GOT3 (cell line): ENCODE results near the gene FAM107B.

Source experiments
- DNase-seq: peaks from one replicate; lab custom pipeline; 2025; ENCODE audit warnings: mixed read lengths; lab: John Stamatoyannopoulos, UW

The FAM107B gene

DNA sequence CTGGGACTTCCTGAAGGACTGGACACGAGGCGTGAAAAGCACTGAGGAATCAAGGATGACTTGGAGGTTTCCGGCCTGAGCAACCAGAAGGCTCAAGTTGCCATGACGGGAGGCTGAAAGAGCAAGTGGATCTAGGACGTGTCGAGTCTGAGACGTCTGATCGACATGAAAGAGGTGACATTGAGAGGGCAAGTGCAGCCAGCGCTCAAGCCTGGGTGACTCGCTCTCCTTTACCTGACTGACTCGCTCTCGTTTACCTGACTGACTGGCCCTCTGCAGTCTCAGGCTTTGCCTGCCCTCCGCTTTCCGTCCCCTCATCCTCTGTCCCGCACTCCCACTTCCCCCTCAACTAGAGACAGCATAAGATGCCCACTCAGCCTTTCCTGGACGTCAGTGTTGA lies 241.4 kb downstream of the FAM107B start:
- no peak for DNase-seq

DNA sequence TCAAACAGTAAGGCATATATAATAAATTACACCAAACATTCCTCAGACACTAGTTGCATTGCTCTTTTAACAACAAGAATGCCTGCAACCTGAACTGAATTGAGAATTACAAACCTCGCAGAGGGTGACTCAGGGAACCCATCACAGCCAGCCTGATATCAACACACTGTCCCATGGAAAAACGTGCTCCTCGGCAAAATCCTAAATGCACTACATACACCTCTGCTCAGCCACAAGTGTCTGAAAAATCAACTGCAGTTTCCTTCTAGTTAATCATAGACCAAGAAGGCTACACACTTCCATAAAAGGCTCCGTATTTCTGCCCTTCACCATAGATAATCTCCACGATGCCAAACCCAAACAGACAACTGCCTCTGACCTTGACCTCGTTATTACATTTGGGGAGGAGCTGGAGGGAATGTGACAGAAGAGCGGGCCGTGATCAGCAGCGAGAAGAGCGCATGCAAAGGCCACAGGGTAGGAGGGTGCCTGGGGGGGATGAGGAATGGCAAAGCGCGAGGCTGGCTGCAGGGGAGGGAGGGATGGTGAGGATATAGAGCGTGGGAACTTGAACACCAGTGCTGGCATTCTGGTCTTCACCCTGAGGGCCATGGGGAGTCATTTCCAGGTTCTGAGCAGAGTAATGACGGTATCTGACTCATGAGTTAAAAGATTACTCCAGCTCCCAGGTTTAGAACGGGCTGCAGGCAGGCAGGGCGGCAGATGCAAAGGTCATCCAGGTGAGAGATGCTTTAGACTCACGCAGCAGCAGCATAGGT lies 242.0 kb downstream of the FAM107B start:
- no peak for DNase-seq

GRCh38 chr10:14531974-14532373 lies 242.7 kb downstream of the FAM107B start:
- DNase-seq: no peak

- DNase-seq: no peak
Measured at GRCh38 chr10:14530465-14530864, 244.2 kb downstream of the FAM107B start.

GRCh38 chr10:14529351-14529750 lies 245.3 kb downstream of the FAM107B start:
- DNase-seq: no peak

- DNase-seq: no peak
Measured at GRCh38 chr10:14528450-14528849, 246.2 kb downstream of the FAM107B start.

DNA sequence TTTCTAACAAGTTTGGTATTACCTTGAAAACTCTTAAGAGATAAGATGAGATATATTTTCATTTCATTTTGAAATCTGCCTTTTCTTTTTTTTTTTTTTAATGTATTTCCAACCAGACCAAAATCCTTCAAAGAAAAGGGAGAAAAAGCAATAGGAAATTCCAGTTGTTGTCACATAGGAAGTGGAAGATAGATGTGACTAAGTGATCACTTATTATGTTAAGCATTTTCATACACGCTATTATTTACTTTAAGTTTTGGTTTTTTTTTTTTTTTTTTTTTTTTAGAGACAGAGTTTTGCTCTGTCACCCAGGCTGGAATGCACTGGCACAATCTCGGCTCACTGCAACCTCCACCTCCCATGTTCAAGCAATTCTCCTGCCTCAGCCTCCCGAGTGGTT lies 246.8 kb downstream of the FAM107B start:
- DNase-seq: no peak

GRCh38 chr10:14527134-14527844 lies 247.4 kb downstream of the FAM107B start:
- no peak for DNase-seq

GRCh38 chr10:14526326-14526725 lies 248.4 kb downstream of the FAM107B start:
- no peak for DNase-seq

DNA sequence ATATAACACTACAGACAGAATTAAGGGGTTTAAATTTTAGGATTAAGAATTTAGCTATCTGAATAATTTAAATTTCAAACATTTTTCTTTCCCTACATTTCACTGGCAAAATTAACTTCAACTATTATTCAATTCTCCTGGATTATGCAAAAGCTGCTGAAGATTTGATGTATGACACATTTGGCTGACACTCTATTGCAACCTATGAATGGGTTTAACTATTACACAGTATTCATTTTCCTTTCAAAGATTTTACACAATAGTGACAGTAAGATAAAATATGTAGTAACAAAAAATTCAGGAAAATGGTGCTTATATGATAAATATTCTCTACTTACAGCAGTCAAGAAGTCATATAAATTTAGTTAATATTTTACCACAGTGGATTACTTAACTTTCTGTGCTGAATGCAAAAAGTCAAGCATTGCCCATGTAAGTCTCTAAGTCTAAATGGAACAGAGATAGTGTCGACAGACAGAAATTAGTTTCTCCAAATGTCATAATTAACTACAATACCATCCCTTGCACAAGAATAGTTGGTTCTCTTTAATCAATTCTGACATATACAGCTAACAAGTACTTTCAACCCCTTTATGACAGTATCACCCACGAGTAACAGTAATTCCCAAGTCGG lies 249.9 kb downstream of the FAM107B start:
- DNase-seq: no peak

DNA sequence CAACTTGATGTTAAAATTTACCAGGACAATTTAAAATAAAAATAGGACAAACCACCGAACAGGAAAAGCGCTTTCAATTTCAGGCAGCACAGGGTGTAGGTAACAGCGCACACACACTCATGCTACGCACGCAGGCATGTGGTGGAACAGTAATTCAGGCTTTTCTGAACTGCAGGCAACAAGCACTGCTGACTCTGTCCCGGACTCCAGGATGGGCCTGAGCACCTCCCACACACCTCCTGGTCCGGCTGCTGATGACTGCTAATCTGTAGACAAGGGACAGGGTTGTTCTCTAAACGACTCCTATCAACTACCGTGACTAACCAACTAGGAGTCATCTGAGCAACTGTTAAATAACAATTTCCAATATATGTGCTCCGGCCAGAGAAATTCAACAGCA lies 251.4 kb downstream of the FAM107B start:
- DNase-seq: no peak

DNA sequence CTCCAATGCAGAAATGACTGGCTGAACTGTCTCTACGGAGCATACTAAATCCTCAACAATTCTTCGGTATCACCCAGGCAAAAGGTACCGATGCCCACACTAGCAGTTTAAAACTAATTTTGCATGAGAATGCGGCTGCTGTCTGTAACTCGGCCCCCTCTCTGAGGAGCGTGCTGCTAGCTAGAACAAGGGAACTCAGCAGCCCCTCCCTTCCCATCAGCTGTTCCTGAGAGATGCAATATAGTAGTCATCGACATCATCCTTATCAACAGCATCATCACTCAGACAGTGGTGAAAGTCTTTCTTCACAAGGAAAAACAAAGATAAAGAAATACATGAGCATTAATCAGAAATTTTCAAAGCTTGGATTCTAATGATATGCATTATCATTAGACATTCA lies 254.9 kb downstream of the FAM107B start:
- DNase-seq: no peak

GRCh38 chr10:14518149-14518548 lies 256.5 kb downstream of the FAM107B start:
- no peak for DNase-seq

DNA sequence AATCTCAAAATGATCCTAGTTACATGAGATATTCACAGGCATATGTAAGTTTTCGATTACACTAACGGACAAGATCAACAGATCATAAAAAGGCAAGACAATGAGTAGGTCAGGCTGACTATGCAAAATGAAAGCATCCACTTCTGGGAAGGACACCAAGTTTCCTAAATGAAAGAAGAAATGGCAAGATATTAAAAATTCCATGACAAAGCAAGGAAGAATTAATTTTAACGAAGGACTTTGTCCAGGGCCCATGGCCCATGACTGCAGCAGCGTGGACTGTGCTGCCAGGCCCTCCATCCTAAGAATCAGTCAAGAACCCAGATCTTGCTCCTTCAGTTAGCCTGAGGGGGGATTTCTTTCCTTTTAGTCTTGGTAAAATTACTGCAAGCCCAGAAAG lies 261.6 kb downstream of the FAM107B start:
- DNase-seq: no peak

DNA sequence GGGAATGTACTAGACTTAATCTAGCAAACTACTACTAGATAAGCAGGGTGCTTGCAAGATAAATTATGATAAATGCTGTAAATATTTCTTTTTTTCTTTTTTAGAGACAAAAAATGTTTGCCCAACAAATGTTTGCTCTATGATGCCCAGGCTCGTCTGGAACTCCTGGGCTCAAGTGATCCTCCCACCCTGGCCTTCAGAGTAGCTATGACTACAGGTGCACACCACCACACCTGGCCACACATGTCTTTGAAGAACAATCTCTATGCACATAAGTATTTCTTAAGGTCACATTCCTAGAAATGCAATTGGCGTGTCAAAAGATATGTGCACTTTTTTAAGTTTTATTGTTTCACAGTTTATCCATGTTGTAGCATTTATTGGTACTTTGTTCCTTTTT lies 264.4 kb downstream of the FAM107B start:
- DNase-seq: no peak

DNA sequence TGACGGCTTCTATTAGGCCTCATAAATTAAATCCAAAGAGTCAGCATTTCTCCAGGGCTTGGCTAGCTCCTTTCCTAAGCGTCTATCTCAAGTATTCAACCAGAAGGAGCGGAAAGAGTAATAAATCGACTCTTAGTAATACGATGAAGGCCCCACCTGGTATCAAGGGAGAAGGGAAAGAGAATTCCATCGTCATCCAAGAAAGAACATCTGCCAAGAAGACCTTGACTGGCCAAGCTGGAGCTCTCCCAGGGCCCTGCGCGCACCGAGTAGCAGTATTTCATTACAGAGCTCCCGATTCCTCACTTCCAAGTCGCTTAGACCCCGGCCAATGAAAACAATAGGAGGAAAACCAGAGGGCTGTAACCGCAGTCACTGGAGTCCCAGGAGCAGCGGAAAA lies 266.0 kb downstream of the FAM107B start:
- DNase-seq: no peak

DNA sequence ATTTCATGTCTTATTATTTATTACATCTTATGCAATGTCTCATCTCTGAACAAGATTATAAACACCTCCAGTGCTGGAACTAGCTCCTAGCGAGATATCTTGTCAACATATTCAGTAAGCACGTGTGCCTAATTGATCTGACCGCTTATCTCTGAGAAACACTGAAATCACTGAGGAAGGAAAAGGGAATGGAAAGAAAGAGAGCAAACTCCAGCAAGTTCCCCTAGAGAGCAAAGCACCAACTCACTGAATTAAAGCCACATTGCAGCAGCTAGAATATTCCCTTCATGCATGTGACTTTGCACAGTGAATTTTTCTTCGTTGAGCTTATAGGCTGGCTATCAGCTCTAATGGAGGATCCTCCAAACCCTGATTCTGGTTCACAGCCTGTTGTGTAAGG lies 266.9 kb downstream of the FAM107B start:
- DNase-seq: no peak

- DNase-seq: no peak
Measured at GRCh38 chr10:14507176-14507575, 267.5 kb downstream of the FAM107B start.

GRCh38 chr10:14502431-14502830 lies 272.3 kb downstream of the FAM107B start:
- DNase-seq: no peak

DNA sequence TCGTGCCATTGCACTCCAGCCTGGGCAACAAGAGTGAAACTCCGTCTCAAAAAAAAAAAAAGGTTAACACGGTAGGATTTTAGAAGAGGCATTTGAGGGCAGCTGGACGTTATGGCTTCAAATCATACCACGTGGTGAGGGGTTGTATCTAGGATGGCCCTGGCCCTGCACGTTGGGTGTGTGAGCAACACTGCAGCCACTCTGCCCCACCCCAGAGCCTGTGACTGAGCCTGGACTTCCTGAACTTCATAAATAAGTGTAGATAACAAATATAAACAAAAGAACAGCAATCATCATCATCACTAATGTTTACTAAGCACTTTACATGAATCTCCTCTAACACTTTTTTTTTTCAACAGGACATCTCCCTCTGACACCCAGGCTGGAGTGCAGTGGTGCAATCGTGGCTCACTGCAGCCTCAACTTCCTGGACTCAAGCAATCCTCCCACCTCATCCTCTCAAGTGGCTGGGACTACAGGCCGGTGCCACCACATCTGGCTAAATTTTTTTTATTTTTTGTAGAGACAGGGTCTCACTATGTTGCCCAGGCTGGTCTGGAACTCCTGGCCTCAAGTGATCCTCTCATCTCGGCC lies 274.4 kb downstream of the FAM107B start:
- no peak for DNase-seq

DNA sequence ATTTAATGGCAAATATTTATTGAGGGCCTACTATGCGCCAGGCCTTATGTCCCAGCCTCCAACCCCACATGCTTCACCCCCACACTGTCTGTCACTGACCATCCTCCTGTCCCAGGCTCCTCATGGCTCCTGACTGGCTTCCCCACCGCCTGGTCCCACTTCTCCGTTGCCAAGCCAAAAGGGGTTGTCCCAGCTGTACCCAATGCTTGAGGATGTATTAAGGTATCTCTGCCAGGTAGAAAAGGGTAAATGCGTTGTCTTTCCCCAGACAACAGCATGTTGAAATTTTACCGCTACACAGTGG lies 275.1 kb downstream of the FAM107B start:
- DNase-seq: no peak

- no peak for DNase-seq
Measured at GRCh38 chr10:14498326-14498725, 276.4 kb downstream of the FAM107B start.

GRCh38 chr10:14491811-14492210 lies 282.9 kb downstream of the FAM107B start:
- DNase-seq: no peak
